ENCODE measurements around the gene ST8SIA2. TPM values are rescaled to one million over a fixed set of nuclear protein-coding genes. Genes with fewer than 3 reads are reported as not detected.

Gene ST8SIA2
- total RNA-seq, 1 donor from 2014 or later: 4.1 TPM

- no peak for DNase-seq (ENCODE audit: low spot score)
- Mint-ChIP-seq H3K27me3 (ENCODE audit: unreplicated experiment) (no peaks in the 10 kb centered on the region), H3K4me3 (ENCODE audit: unreplicated experiment) (no peak overlapping the region), H3K36me3 (ENCODE audit: low read depth, unreplicated experiment) (no peaks in the 10 kb centered on the region), H3K4me1 (ENCODE audit: unreplicated experiment) (no peaks in the 10 kb centered on the region), H3K9me3 (ENCODE audit: unreplicated experiment) (no peaks in the 10 kb centered on the region), H3K27ac (ENCODE audit: unreplicated experiment) (no peak overlapping the region)
- TF ChIP-seq CTCF (IDR thresholded peaks at IDR 0.05; ENCODE audit: unreplicated experiment): no peak
Measured at GRCh38 chr15:92502336-92502735, 108.7 kb downstream of the ST8SIA2 start.

GRCh38 chr15:92502930-92503857 is 109.5 kb downstream of the ST8SIA2 start:
- Mint-ChIP-seq H3K27me3 (ENCODE audit: unreplicated experiment) (no peaks in the 10 kb centered on the region), H3K4me3 (ENCODE audit: unreplicated experiment) (no peak overlapping the region), H3K36me3 (ENCODE audit: low read depth, unreplicated experiment) (no peaks in the 10 kb centered on the region), H3K27ac (ENCODE audit: unreplicated experiment) (no peak overlapping the region), H3K4me1 (ENCODE audit: unreplicated experiment) (no peaks in the 10 kb centered on the region), H3K9me3 (ENCODE audit: unreplicated experiment) (no peaks in the 10 kb centered on the region)
- DNase-seq (ENCODE audit: low spot score): no peak
- no peak for TF ChIP-seq CTCF (IDR thresholded peaks at IDR 0.05; ENCODE audit: unreplicated experiment)

- DNase-seq (ENCODE audit: low spot score): no peak
- H3K27me3 Mint-ChIP-seq (ENCODE audit: unreplicated experiment): no peaks in the 10 kb centered on the region
Measured at GRCh38 chr15:92503889-92504288, 110.2 kb downstream of the ST8SIA2 start.

GRCh38 chr15:92505611-92506010 is 111.9 kb downstream of the ST8SIA2 start:
- H3K27me3 Mint-ChIP-seq (ENCODE audit: unreplicated experiment): no peaks in the 10 kb centered on the region

More at GRCh38 chr15:92503889-92504288, 110.2 kb downstream of the ST8SIA2 start:
- no peak for TF ChIP-seq CTCF (IDR thresholded peaks at IDR 0.05; ENCODE audit: unreplicated experiment)
- Mint-ChIP-seq H3K9me3 (ENCODE audit: unreplicated experiment) (no peaks in the 10 kb centered on the region), H3K36me3 (ENCODE audit: low read depth, unreplicated experiment) (no peaks in the 10 kb centered on the region), H3K4me1 (ENCODE audit: unreplicated experiment) (no peaks in the 10 kb centered on the region), H3K4me3 (ENCODE audit: unreplicated experiment) (no peak overlapping the region), H3K27ac (ENCODE audit: unreplicated experiment) (no peak overlapping the region)

More at GRCh38 chr15:92505611-92506010, 111.9 kb downstream of the ST8SIA2 start:
- no peaks in the 10 kb centered on the region for H3K9me3 Mint-ChIP-seq (ENCODE audit: unreplicated experiment)
- H3K4me3 Mint-ChIP-seq (ENCODE audit: unreplicated experiment): no peak overlapping the region
- H3K4me1 Mint-ChIP-seq (ENCODE audit: unreplicated experiment): no peaks in the 10 kb centered on the region
- no peak for TF ChIP-seq CTCF (IDR thresholded peaks at IDR 0.05; ENCODE audit: unreplicated experiment)
- no peaks in the 10 kb centered on the region for H3K36me3 Mint-ChIP-seq (ENCODE audit: low read depth, unreplicated experiment)
- H3K27ac Mint-ChIP-seq (ENCODE audit: unreplicated experiment): no peak overlapping the region
- DNase-seq (ENCODE audit: low spot score): no peak

Measured in endothelial cell (in vitro differentiated cells).